Measurements from ENCODE around the gene RYR2.

DNA sequence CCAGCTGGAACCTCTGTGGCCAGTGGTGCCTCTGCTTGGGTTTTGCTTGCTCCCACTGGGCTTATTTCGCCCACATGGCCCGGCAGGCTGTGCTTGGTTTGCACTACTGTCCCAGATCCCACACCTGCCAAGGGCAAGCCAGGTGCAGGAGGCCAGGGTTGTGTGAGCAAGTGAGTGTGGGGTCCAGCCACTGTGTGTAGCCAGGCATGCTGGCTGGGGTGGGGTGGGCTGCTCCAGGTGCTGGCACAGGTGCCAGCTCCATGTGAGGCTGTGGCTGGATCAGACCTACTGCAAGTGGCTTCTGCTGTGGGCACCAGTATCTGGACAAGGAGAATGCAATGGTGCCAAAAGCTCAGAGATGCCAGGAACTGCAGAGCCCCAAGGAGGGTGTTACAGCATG is 28.5 kb downstream of the RYR2 start:
- TF ChIP-seq POLR2AphosphoS5 (IDR thresholded peaks at IDR 0.05) (no peak), CTCF (IDR thresholded peaks at IDR 0.05) (no peak), EP300 (IDR thresholded peaks at IDR 0.05) (no peak)

All from suprapubic skin (tissue), 4 donors.